HepG2 (cell line): ENCODE results near the gene MAD2L2. TPM values are rescaled to one million over a fixed set of nuclear protein-coding genes. Genes with fewer than 3 reads are reported as not detected.

Experiments
- GMEB1 ChIP-seq: sonication (generic); formaldehyde crosslinking; IDR thresholded peaks from 2 replicates; pipeline ENCODE4 v1.5.1; 2020; ENCODE audit warnings: missing genetic modification reagents, mild to moderate bottlenecking, borderline replicate concordance
- KDM3A ChIP-seq: IDR thresholded peaks from 2 replicates; pipeline ENCODE4 v1.6.1; 2018; ENCODE audit warnings: low read depth, missing compliant biosample characterization
- MTERF4 ChIP-seq: sonication (generic); formaldehyde crosslinking; IDR thresholded peaks from 2 replicates; pipeline ENCODE4 v1.8.0; 2023; ENCODE audit warnings: mild to moderate bottlenecking, missing genetic modification reagents
- SP5 ChIP-seq: IDR thresholded peaks from 2 replicates; pipeline ENCODE4 v1.6.1; 2016; ENCODE audit warnings: low read depth, borderline replicate concordance
- TGIF2 ChIP-seq: IDR thresholded peaks from 2 replicates; pipeline ENCODE4 v1.6.1; 2016; ENCODE audit warnings: control low read depth, missing compliant biosample characterization
- ZBTB44 ChIP-seq: sonication (generic); formaldehyde crosslinking; IDR thresholded peaks from 2 replicates; pipeline ENCODE4 v1.4.0; 2020; ENCODE audit warnings: missing genetic modification reagents
- ZFX ChIP-seq: sonication (generic); formaldehyde crosslinking; IDR thresholded peaks from 2 replicates; pipeline ENCODE4 v1.4.0; 2020; ENCODE audit warnings: mild to moderate bottlenecking, low read depth, missing genetic modification reagents, moderate library complexity
- ZHX1 ChIP-seq: sonication (generic); formaldehyde crosslinking; IDR thresholded peaks from 2 replicates; pipeline ENCODE4 v1.8.1; 2022; ENCODE audit warnings: low read depth, mild to moderate bottlenecking, missing genetic modification reagents
- ZMAT3 ChIP-seq: sonication (generic); formaldehyde crosslinking; conservative IDR thresholded peaks from 2 replicates; pipeline ENCODE4 v1.7.0; 2021; ENCODE audit warnings: missing genetic modification reagents
- ZNF329 ChIP-seq: sonication (generic); formaldehyde crosslinking; IDR thresholded peaks from 2 replicates; pipeline ENCODE4 v1.9.0; 2021; ENCODE audit warnings: low read depth, mild to moderate bottlenecking, missing genetic modification reagents
- ZNF580 ChIP-seq: IDR thresholded peaks from 2 replicates; pipeline ENCODE4 v1.6.1; 2016; ENCODE audit warnings: low read depth, borderline replicate concordance
- ZNF646 ChIP-seq: sonication (generic); formaldehyde crosslinking; IDR thresholded peaks from 2 replicates; pipeline ENCODE4 v1.9.0; 2021; ENCODE audit warnings: mild to moderate bottlenecking, missing genetic modification reagents
- ZSCAN20 ChIP-seq: sonication (generic); formaldehyde crosslinking; IDR thresholded peaks from 2 replicates; pipeline ENCODE4 v1.4.0; 2020; ENCODE audit warnings: missing genetic modification reagents, mild to moderate bottlenecking, borderline replicate concordance
- polyA plus RNA-seq, 8 experiments: library from polyadenylated mRNA; depleted of rRNA in 3 of 8; stranded (reverse) in 7 of 8; unstranded in 1 of 8; fragments of >200 nt; fragmentation: Illumina TruSeq in 4 of 8; extraction: Trizol in 4 of 8; gene quantifications; 2 replicates each; pipeline versions ENCODE4 v1.2.1 to v1.2.3, GENCODE V29; 2011 to 2016; ENCODE audit warnings: low read depth in 4 of 8, missing spikeins in 1 of 8, mixed read lengths in 1 of 8; ENCODE audit not compliant: insufficient read depth in 1 of 8
- total RNA-seq, 5 experiments: library from RNA; depleted of rRNA; stranded (reverse); fragments of >200 nt; fragmentation: Illumina TruSeq; extraction: Trizol; gene quantifications; 2 replicates each; pipeline ENCODE4 v1.2.3, GENCODE V29; 2016; ENCODE audit warnings: low read depth in 1 of 5

Gene MAD2L2
- total and polyA plus RNA-seq, 2 of the 13 experiments (the other 11 are each of a cell fraction or from before 2014, with no cell fraction given), result 51.8 to 53.8 TPM

DNA sequence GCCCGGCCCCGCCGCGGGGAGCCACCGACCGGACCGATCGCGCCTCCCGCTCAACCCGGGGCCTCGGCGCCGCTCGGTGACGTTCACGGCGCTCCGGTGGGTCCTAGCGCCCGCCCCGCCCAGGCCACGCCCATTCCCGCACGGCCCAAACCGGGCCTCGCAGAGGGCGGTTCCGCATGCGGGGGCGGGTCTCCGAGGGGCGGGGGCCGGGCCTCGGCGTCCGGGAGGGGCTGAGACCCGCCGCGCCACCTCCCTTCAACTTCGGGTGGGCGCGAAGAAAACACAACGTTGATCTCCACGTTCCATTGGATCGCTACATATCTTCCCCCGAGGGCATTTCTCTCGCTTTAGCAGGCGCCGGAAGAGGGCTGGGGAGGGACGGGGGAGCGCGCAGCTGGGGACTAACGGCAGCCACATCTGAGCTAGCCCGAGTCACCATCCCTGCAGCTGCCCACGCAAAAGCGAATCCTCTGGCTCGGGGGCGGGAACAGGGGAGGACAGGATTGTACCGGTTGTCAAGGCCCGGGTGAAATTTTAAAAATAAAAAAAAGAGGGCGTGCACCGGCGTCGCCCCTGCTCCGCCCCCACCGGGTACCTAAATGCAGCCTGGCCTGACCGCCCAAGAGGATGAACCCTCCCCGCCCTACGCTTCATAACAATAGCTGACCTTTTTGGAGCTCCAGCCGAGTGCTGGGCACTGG lies at the start of gene MAD2L2 (continued):
- TF ChIP-seq MTERF4 (peak; percentile 79), ZNF580 (CRISPR knock-in tag) (peak; percentile 36; the same call in 1 of the 2 replicates), ZHX1 (no peak), ZBTB44 (CRISPR knock-in tag) (0 out of 2 replicates have a peak, but pooled peaks have one; percentile 38), ZSCAN20 (CRISPR knock-in tag) (no peak), KDM3A (CRISPR knock-in tag) (peak; percentile 34; the same call in 1 of the 2 replicates), ZMAT3 (peak; percentile 60; the same call in 1 of the 2 replicates), SP5 (CRISPR knock-in tag) (peak; percentile 78), GMEB1 (peak; percentile 81), ZNF646 (CRISPR knock-in tag) (no peak), ZFX (CRISPR knock-in tag) (peak; percentile 84), ZNF329 (CRISPR knock-in tag) (no peak), TGIF2 (CRISPR knock-in tag) (peak; percentile 79; the same call in 1 of the 2 replicates)
